GM06990 (cell line): ENCODE data around the gene HSPA4.

Experiments
- DNase-seq: peaks from one replicate; pipeline ENCODE4 v3.0.0-alpha.2; 2011; ENCODE audit not compliant: insufficient read length; ENCODE audit errors: extremely low read depth
- H3K27me3 ChIP-seq: replicated peaks from 2 replicates; pipeline ENCODE4 v1.6.0; 2011; ENCODE audit warnings: low read length; ENCODE audit not compliant: control insufficient read depth, insufficient read depth
- H3K36me3 ChIP-seq: 2 replicates; pipeline ENCODE4 v1.5.1; 2011; ENCODE audit warnings: low read length; ENCODE audit not compliant: control insufficient read depth, insufficient read depth
- H3K4me3 ChIP-seq: replicated peaks from 2 replicates; pipeline ENCODE4 v1.5.1; 2011; ENCODE audit warnings: low read depth, mild to moderate bottlenecking, control low read depth, low read length
- TF ChIP-seq, protein P1 (sequence below): IDR thresholded peaks from 2 replicates; pipeline ENCODE4 v1.5.1; 2011; ENCODE audit warnings: low read length, control low read depth, mild to moderate bottlenecking, inconsistent platforms; ENCODE audit not compliant: insufficient read depth, poor library complexity, severe bottlenecking

HSPA4 gene

DNA sequence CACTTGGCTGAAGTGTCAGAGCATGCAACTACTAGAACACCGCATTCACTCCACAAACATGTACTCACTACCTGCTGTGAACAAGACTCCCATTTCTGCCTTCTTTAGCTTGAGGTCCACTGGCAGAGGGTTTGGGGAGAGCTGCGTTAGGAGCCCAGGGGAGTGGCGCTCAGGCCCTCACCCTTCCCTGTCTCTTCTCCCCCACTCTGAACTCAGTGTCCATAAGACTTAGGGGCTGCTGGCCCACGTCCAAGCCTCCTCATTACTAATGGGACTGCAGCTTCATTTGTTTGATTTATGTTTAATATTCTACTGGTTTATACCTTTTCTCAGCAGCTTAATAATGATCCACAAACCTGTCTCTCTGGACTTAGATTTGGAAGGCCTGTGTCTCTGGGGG lies 70.9 kb downstream of the HSPA4 start:
- DNase-seq = no peak
- H3K36me3 ChIP-seq = no peaks in the 10 kb centered on the region
- TF ChIP-seq, protein P1, sequence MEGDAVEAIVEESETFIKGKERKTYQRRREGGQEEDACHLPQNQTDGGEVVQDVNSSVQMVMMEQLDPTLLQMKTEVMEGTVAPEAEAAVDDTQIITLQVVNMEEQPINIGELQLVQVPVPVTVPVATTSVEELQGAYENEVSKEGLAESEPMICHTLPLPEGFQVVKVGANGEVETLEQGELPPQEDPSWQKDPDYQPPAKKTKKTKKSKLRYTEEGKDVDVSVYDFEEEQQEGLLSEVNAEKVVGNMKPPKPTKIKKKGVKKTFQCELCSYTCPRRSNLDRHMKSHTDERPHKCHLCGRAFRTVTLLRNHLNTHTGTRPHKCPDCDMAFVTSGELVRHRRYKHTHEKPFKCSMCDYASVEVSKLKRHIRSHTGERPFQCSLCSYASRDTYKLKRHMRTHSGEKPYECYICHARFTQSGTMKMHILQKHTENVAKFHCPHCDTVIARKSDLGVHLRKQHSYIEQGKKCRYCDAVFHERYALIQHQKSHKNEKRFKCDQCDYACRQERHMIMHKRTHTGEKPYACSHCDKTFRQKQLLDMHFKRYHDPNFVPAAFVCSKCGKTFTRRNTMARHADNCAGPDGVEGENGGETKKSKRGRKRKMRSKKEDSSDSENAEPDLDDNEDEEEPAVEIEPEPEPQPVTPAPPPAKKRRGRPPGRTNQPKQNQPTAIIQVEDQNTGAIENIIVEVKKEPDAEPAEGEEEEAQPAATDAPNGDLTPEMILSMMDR = no peak
- H3K27me3 ChIP-seq = no peaks in the 10 kb centered on the region
- no peak overlapping the region for H3K4me3 ChIP-seq

DNA sequence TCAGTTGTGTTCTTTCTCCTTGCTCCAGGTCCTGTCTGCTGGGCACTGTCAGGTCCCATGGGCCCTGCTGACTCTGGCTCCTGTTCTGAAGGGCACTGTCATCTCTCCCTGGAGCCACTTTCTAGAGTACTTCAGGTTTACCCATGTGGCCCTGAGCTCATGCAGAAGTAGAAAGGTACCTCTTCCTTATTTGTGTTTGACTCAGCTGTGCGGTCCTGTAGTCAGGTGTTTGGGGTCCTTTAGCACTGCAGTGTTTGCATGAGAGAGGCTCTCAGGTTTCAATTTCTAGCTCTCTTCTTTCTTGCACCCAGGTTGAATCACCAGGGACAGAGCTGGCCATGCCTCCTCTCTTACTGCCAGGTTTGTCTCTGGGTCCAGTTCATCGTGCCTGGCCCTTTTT lies 71.5 kb downstream of the HSPA4 start:
- no peak overlapping the region for H3K4me3 ChIP-seq
- DNase-seq = no peak
- TF ChIP-seq, protein P1 = no peak
- H3K27me3 ChIP-seq = no peaks in the 10 kb centered on the region
- H3K36me3 ChIP-seq = no peaks in the 10 kb centered on the region

DNA sequence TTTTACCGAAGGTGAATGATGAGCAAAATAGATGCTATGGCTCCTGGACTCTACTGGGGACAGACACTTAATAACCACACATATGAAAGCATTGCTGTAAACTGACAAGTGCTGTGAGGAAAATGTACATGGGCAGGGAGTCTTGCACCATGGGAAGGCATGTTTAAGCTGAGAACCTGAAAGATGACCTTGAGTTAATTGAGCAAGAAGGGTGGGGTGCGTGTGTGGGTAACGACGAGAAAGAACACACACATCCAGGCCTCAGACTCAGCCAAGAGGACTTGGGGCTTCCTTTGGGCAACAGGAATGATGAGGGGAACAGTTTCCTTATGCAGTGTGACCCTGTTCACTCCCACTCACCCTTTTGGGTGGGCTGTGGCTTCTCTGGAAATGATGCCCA lies 73.1 kb downstream of the HSPA4 start:
- Histone ChIP-seq H3K27me3 (no peaks in the 10 kb centered on the region; the same call in 1 of the 2 replicates), H3K4me3 (no peak overlapping the region), H3K36me3 (no peaks in the 10 kb centered on the region)
- TF ChIP-seq, protein P1 = no peak
- no peak for DNase-seq

DNA sequence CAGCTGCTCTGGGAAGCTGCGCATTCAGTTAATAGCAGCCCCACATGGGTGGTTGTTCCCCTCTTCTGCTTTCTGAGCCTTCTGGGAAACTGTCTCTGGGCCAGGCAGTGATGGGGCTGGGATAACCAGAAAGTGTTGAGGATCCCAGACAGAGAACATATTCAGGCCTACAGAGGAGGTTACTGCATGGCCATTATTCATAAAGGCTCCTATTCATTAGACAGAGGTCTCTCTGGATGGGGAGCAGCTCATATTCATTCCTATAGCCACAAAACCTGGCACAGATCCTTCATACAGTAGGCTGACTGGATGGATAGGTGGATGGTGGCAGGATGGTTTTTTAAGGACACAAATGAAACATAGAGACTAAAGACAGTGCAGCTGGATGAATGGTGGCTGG lies 76.3 kb downstream of the HSPA4 start:
- no peak overlapping the region for H3K4me3 ChIP-seq
- no peaks in the 10 kb centered on the region; the same call in 1 of the 2 replicates for H3K27me3 ChIP-seq
- no peak for DNase-seq
- TF ChIP-seq, protein P1 = no peak
- no peaks in the 10 kb centered on the region for H3K36me3 ChIP-seq

DNA sequence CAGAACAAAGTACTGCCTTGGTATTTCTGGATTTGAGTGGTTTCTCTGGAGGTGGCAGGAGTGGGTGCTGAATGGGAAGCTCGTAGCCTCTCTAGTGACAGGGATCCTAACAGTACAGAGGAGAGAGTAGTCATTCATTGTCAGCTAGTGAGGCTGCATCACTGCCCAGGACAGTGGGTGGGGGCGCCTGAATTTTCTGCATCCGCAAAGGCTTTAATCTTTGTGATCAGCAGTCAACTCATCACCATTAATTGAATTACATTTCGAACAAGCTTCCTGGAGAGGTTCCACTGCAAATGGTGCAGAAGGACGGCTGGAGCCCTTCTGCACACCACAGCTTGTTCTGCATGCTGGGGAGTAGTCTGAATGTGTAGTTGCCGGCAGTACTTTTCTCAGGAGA lies 77.5 kb downstream of the HSPA4 start:
- no peak for DNase-seq
- TF ChIP-seq, protein P1 = no peak

DNA sequence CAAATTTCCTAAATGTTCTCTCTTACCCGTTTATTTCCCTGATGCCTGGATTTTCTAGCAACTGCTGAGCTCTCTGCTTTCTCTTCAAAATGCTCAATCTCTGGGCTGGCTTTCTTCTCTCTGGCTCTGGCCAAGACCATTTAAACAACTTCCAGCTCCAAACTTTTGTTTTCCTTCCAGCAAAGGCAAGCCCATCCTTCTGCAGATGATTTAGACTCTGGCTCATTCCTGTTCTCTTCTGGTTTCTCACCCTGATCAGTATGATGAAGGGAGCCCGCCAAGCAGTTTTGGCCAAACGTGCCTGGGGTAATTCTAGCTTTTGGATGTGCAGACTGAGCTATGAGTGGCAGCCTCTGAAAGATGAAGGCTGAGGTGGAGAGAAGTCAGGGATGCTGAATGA lies 78.1 kb downstream of the HSPA4 start:
- TF ChIP-seq, protein P1 = no peak
- H3K27me3 ChIP-seq = no peaks in the 10 kb centered on the region; the same call in 1 of the 2 replicates
- DNase-seq = no peak
- H3K4me3 ChIP-seq = no peak overlapping the region
- H3K36me3 ChIP-seq = no peaks in the 10 kb centered on the region

More for the DNA sequence above, 77.5 kb downstream of the HSPA4 start:
- Histone ChIP-seq H3K36me3 (no peaks in the 10 kb centered on the region), H3K27me3 (no peaks in the 10 kb centered on the region; the same call in 1 of the 2 replicates), H3K4me3 (no peak overlapping the region)
